Measurements from ENCODE around the gene KRT26. TPM values are rescaled to one million over a fixed set of nuclear protein-coding genes. Genes with fewer than 3 reads are reported as not detected.

The KRT26 gene
- total and polyA plus RNA-seq, 2 donors (not counting 1 experiment from before 2014, with no cell fraction given), result not detected

DNA sequence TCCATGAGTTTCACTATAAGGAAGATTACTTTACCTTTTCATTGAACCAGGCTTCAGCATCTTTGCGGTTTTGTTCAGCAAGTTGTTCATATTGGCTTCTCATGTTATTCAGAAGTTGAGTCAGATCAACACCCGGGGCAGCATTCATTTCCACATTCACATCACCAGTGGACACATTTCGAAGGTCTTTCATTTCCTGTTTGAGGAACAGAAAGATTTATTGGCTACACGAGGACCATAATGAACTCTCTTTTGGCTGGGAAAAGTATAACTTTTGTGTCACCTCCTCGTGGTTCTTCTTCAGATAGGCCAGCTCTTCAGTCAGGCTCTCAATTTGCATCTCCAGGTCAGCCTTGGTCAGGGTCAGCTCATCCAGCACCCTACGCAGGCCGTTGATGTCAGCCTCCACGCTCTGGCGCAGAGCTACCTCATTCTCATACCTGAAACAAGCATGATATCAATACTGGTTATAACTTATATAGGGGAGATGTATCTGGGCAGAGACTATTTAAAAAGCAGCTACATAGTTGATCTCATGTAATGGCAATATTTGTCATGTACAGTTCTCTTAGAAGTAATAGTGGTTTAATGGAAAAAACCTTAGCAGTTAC lies 48.3 kb upstream of the KRT26 start:
- no peak overlapping the region for H3K9ac ChIP-seq (ENCODE audit: low read length)
- H3K27ac ChIP-seq (ENCODE audit: low read length in 2 of 2), result no peak overlapping the region
- intact Hi-C loops (cut with micrococcal nuclease), result no loop called here
- H2AFZ ChIP-seq (ENCODE audit: insufficient read depth, low read depth, low read length, poor library complexity, severe bottlenecking), result no peak overlapping the region
- H3K4me1 ChIP-seq (ENCODE audit: control insufficient read depth in 2 of 2, insufficient read depth in 2 of 2, low read length in 2 of 2), result peaks cover 8 to 13% of the 10 kb centered on the region in 2 donors
- no peak overlapping the region for H3K27ac Mint-ChIP-seq
- ChIA-PET CTCF (interaction anchor here (2.2 kb wide), 1 partner anchor 843 kb away, joined by 8 read pairs; no protein-coding TSS in a partner anchor), POLR2A (interaction anchor here (0.6 kb wide), 1 partner anchor 1710 kb away, joined by 4 read pairs; no protein-coding TSS in a partner anchor)
- DNase-seq (no peak), ATAC-seq (ENCODE audit: low read depth) (no peak)
- no peak overlapping the region for H3K4me2 ChIP-seq (replicated peaks; ENCODE audit: low read depth, low read length, poor library complexity, severe bottlenecking)
- peaks cover 0 to 12% of the 10 kb centered on the region in 2 experiments for H3K36me3 ChIP-seq (replicated peaks in 1 of 2; ENCODE audit: control extremely low read depth in 1 of 2, control insufficient read depth in 1 of 2, extremely low read depth in 1 of 2, insufficient read depth in 2 of 2, low read length in 1 of 2)
- peaks cover 0 to 3% (median 3%) of the 10 kb centered on the region in 3 donors for H3K9me3 ChIP-seq (ENCODE audit: control extremely low read depth in 1 of 3, control insufficient read depth in 2 of 3, insufficient read depth in 1 of 3, low read length in 2 of 3)
- H3K9me3 Mint-ChIP-seq (ENCODE audit: insufficient read depth), result peaks cover 2% of the 10 kb centered on the region
- H4K20me1 ChIP-seq (ENCODE audit: control insufficient read depth, insufficient read depth, low read length, poor library complexity, severe bottlenecking), result no peaks in the 10 kb centered on the region
- H3K79me2 ChIP-seq (ENCODE audit: control insufficient read depth, insufficient read depth, low read length), result no peaks in the 10 kb centered on the region
- H3K4me1 Mint-ChIP-seq, result peaks cover 18% of the 10 kb centered on the region
- H3K27me3 ChIP-seq (replicated peaks in 1 of 4; ENCODE audit: control extremely low read depth in 1 of 4, control insufficient read depth in 3 of 4, insufficient read depth in 4 of 4, low read length in 3 of 4), result no peaks in the 10 kb centered on the region
- peaks cover 7% of the 10 kb centered on the region for H3K27me3 Mint-ChIP-seq
- no peak overlapping the region for H3K4me3 ChIP-seq (ENCODE audit: control extremely low read depth in 1 of 5, extremely low read depth in 1 of 5, insufficient read depth in 1 of 5, low read depth in 2 of 5, low read length in 4 of 5)
- no peak for TF ChIP-seq EZH2 (IDR thresholded peaks at IDR 0.05; ENCODE audit: borderline replicate concordance, insufficient read depth, low read depth, low read length, poor library complexity, severe bottlenecking)
- TF ChIP-seq CTCF (IDR thresholded peaks at IDR 0.05), result no peak
- H3K4me3 Mint-ChIP-seq, result peak overlapping the region; percentile 53
- 73% methylated on average over 4 of the region's 9 CpGs for WGBS (ENCODE audit: insufficient coverage)

DNA sequence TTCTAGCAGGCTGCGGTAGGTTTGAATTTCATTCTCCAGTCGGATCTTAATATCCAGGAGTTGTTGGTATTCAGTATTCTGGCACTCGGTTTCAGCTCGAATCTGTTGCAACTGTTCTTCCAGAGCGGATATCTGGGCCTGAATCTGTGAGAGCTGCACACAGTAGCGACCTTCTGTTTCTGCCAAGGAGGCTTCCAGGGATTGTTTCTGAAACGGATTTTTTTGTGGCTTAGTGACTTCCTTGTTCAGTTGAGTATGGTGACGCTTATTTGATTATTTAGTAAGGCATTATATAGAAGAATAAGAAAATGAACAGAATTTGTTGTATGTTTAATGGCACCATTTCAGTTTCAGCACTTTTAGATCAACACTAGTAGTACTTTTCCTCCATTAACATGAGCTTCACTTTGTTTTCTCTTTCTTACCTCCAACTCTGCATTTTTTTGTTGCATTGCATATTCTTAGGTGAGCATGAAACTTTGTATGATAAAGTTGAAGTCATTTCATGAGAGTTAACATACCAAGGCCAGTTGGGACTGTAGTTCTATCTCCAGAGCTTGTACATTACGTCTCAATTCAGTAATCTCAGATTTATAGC lies 47.6 kb upstream of the KRT26 start:
- Histone ChIP-seq H3K9me3 (ENCODE audit: control extremely low read depth in 1 of 3, control insufficient read depth in 2 of 3, insufficient read depth in 1 of 3, low read length in 2 of 3) (peaks cover 0 to 3% (median 3%) of the 10 kb centered on the region in 3 donors), H2AFZ (ENCODE audit: insufficient read depth, low read depth, low read length, poor library complexity, severe bottlenecking) (peak overlapping the region; percentile 96), H3K9ac (ENCODE audit: low read length) (peak overlapping the region; percentile 91), H3K4me3 (ENCODE audit: control extremely low read depth in 1 of 5, extremely low read depth in 1 of 5, insufficient read depth in 1 of 5, low read depth in 2 of 5, low read length in 4 of 5) (peak overlapping the region; percentile 47 to 95 (median 64)), H3K79me2 (ENCODE audit: control insufficient read depth, insufficient read depth, low read length) (no peaks in the 10 kb centered on the region), H3K4me1 (ENCODE audit: control insufficient read depth in 2 of 2, insufficient read depth in 2 of 2, low read length in 2 of 2) (peaks cover 8 to 13% of the 10 kb centered on the region in 2 donors), H3K36me3 (replicated peaks in 1 of 2; ENCODE audit: control extremely low read depth in 1 of 2, control insufficient read depth in 1 of 2, extremely low read depth in 1 of 2, insufficient read depth in 2 of 2, low read length in 1 of 2) (peaks cover 0 to 12% of the 10 kb centered on the region in 2 experiments), H3K27ac (ENCODE audit: low read length in 2 of 2) (peak overlapping the region; percentile 68 to 86), H3K4me2 (replicated peaks; ENCODE audit: low read depth, low read length, poor library complexity, severe bottlenecking) (peak overlapping the region; percentile 79), H3K27me3 (replicated peaks in 1 of 4; ENCODE audit: control extremely low read depth in 1 of 4, control insufficient read depth in 3 of 4, insufficient read depth in 4 of 4, low read length in 3 of 4) (peaks cover 0 to 6% (median 0%) of the 10 kb centered on the region in 4 experiments), H4K20me1 (ENCODE audit: control insufficient read depth, insufficient read depth, low read length, poor library complexity, severe bottlenecking) (no peaks in the 10 kb centered on the region)
- peaks cover 9% of the 10 kb centered on the region for H3K27me3 Mint-ChIP-seq
- peak overlapping the region; percentile 83 for H3K4me3 Mint-ChIP-seq
- DNase-seq (no peak), ATAC-seq (ENCODE audit: low read depth) (no peak)
- ChIA-PET CTCF (interaction anchor here (1.3 to 2.2 kb wide), 5 partner anchors 200 to 846 kb away, joined by 3 to 8 read pairs (median 6); no protein-coding TSS in a partner anchor), POLR2A (interaction anchor here (0.6 kb wide), 1 partner anchor 1711 kb away, joined by 4 read pairs; no protein-coding TSS in a partner anchor)
- 83% methylated on average over 5 of the region's 9 CpGs for WGBS (ENCODE audit: insufficient coverage)
- peak overlapping the region; percentile 83 for H3K27ac Mint-ChIP-seq
- intact Hi-C loops (cut with micrococcal nuclease), result loop anchor here (2.0 to 10.0 kb wide), 5 partner anchors 171 to 1363 kb away; partner anchors contain the start of genes CCR7, DNAJC7 and KCNH4
- peaks cover 18% of the 10 kb centered on the region for H3K4me1 Mint-ChIP-seq
- TF ChIP-seq EZH2 (IDR thresholded peaks at IDR 0.05; ENCODE audit: borderline replicate concordance, insufficient read depth, low read depth, low read length, poor library complexity, severe bottlenecking) (no peak), CTCF (IDR thresholded peaks at IDR 0.05) (no peak)
- peaks cover 4% of the 10 kb centered on the region for H3K9me3 Mint-ChIP-seq (ENCODE audit: insufficient read depth)

Data from B cell (primary cell).